ENCODE data around the gene HPN.
A peak's percentile ranks its signal among the peaks of the same experiment; 100 is the strongest.

Gene HPN

GRCh38 chr19:35037716-35038622 lies 3.6 kb upstream of the HPN start:
- Mint-ChIP-seq H3K27ac (no peak overlapping the region), H3K27me3 (ENCODE audit: low read depth) (peaks cover 27% of the 10 kb centered on the region), H3K4me3 (no peak overlapping the region), H3K9me3 (no peaks in the 10 kb centered on the region), H3K36me3 (ENCODE audit: low read depth) (no peaks in the 10 kb centered on the region), H3K4me1 (ENCODE audit: low read depth) (peaks cover 9% of the 10 kb centered on the region)
- no peak for DNase-seq (ENCODE audit: low spot score)

- Mint-ChIP-seq H3K27ac (no peak overlapping the region), H3K27me3 (ENCODE audit: low read depth) (peaks cover 25% of the 10 kb centered on the region), H3K36me3 (ENCODE audit: low read depth) (no peaks in the 10 kb centered on the region), H3K9me3 (no peaks in the 10 kb centered on the region), H3K4me1 (ENCODE audit: low read depth) (peaks cover 9% of the 10 kb centered on the region), H3K4me3 (no peak overlapping the region)
- no peak for DNase-seq (ENCODE audit: low spot score)
Measured at GRCh38 chr19:35038623-35039512, 2.7 kb upstream of the HPN start.

GRCh38 chr19:35039881-35040825 lies 1.4 kb upstream of the HPN start:
- no peak overlapping the region for H3K4me3 Mint-ChIP-seq
- no peak overlapping the region for H3K27ac Mint-ChIP-seq
- H3K27me3 Mint-ChIP-seq (ENCODE audit: low read depth) = peaks cover 19% of the 10 kb centered on the region
- H3K9me3 Mint-ChIP-seq = no peaks in the 10 kb centered on the region
- no peaks in the 10 kb centered on the region for H3K36me3 Mint-ChIP-seq (ENCODE audit: low read depth)
- DNase-seq (ENCODE audit: low spot score) = no peak
- H3K4me1 Mint-ChIP-seq (ENCODE audit: low read depth) = peaks cover 9% of the 10 kb centered on the region

GRCh38 chr19:35040826-35041547 lies 534 bp upstream of the HPN start:
- Mint-ChIP-seq H3K36me3 (ENCODE audit: low read depth) (no peaks in the 10 kb centered on the region), H3K4me1 (ENCODE audit: low read depth) (peaks cover 16% of the 10 kb centered on the region), H3K9me3 (no peaks in the 10 kb centered on the region), H3K27ac (no peak overlapping the region), H3K4me3 (no peak overlapping the region), H3K27me3 (ENCODE audit: low read depth) (peaks cover 19% of the 10 kb centered on the region)
- no peak for DNase-seq (ENCODE audit: low spot score)

- no peak overlapping the region for H3K4me3 Mint-ChIP-seq
- H3K9me3 Mint-ChIP-seq = no peaks in the 10 kb centered on the region
- no peak overlapping the region for H3K27ac Mint-ChIP-seq
- peaks cover 16% of the 10 kb centered on the region for H3K4me1 Mint-ChIP-seq (ENCODE audit: low read depth)
- no peaks in the 10 kb centered on the region for H3K36me3 Mint-ChIP-seq (ENCODE audit: low read depth)
- H3K27me3 Mint-ChIP-seq (ENCODE audit: low read depth) = peaks cover 19% of the 10 kb centered on the region
- no peak for DNase-seq (ENCODE audit: low spot score)
Measured at GRCh38 chr19:35042056-35042730, 672 bp downstream of the HPN start.

- DNase-seq (ENCODE audit: low spot score) = no peak
- no peaks in the 10 kb centered on the region for H3K36me3 Mint-ChIP-seq (ENCODE audit: low read depth)
- H3K9me3 Mint-ChIP-seq = no peaks in the 10 kb centered on the region
- peaks cover 19% of the 10 kb centered on the region for H3K27me3 Mint-ChIP-seq (ENCODE audit: low read depth)
- H3K4me3 Mint-ChIP-seq = no peak overlapping the region
- H3K4me1 Mint-ChIP-seq (ENCODE audit: low read depth) = peaks cover 16% of the 10 kb centered on the region
- H3K27ac Mint-ChIP-seq = no peak overlapping the region
Measured at GRCh38 chr19:35042954-35043604, 1.6 kb downstream of the HPN start.

- Mint-ChIP-seq H3K4me3 (no peak overlapping the region), H3K27ac (no peak overlapping the region), H3K9me3 (no peaks in the 10 kb centered on the region), H3K27me3 (ENCODE audit: low read depth) (peaks cover 10% of the 10 kb centered on the region), H3K4me1 (ENCODE audit: low read depth) (peaks cover 16% of the 10 kb centered on the region), H3K36me3 (ENCODE audit: low read depth) (no peaks in the 10 kb centered on the region)
- no peak for DNase-seq (ENCODE audit: low spot score)
Measured at GRCh38 chr19:35043906-35044305, 2.4 kb downstream of the HPN start.

GRCh38 chr19:35044317-35045117 lies 3.0 kb downstream of the HPN start:
- DNase-seq (ENCODE audit: low spot score) = peak; percentile 32
- Mint-ChIP-seq H3K27me3 (ENCODE audit: low read depth) (peaks cover 8% of the 10 kb centered on the region), H3K36me3 (ENCODE audit: low read depth) (no peaks in the 10 kb centered on the region), H3K4me3 (no peak overlapping the region), H3K9me3 (no peaks in the 10 kb centered on the region), H3K4me1 (ENCODE audit: low read depth) (peaks cover 16% of the 10 kb centered on the region), H3K27ac (no peak overlapping the region)

GRCh38 chr19:35045667-35046300 lies 4.3 kb downstream of the HPN start:
- peak; percentile 32 for DNase-seq (ENCODE audit: low spot score)
- H3K9me3 Mint-ChIP-seq = no peaks in the 10 kb centered on the region
- peaks cover 9% of the 10 kb centered on the region for H3K4me1 Mint-ChIP-seq (ENCODE audit: low read depth)
- H3K27ac Mint-ChIP-seq = no peak overlapping the region
- H3K36me3 Mint-ChIP-seq (ENCODE audit: low read depth) = no peaks in the 10 kb centered on the region
- no peak overlapping the region for H3K4me3 Mint-ChIP-seq
- peaks cover under 1% of the 10 kb centered on the region for H3K27me3 Mint-ChIP-seq (ENCODE audit: low read depth)

GRCh38 chr19:35046461-35046860 lies 4.9 kb downstream of the HPN start:
- DNase-seq (ENCODE audit: low spot score) = no peak
- no peaks in the 10 kb centered on the region for H3K9me3 Mint-ChIP-seq
- no peaks in the 10 kb centered on the region for H3K27me3 Mint-ChIP-seq (ENCODE audit: low read depth)
- no peak overlapping the region for H3K27ac Mint-ChIP-seq
- no peak overlapping the region for H3K4me3 Mint-ChIP-seq
- peaks cover 7% of the 10 kb centered on the region for H3K4me1 Mint-ChIP-seq (ENCODE audit: low read depth)
- no peaks in the 10 kb centered on the region for H3K36me3 Mint-ChIP-seq (ENCODE audit: low read depth)

- peaks cover 7% of the 10 kb centered on the region for H3K4me1 Mint-ChIP-seq (ENCODE audit: low read depth)
- no peaks in the 10 kb centered on the region for H3K36me3 Mint-ChIP-seq (ENCODE audit: low read depth)
- no peak overlapping the region for H3K4me3 Mint-ChIP-seq
- no peaks in the 10 kb centered on the region for H3K9me3 Mint-ChIP-seq
- no peaks in the 10 kb centered on the region for H3K27me3 Mint-ChIP-seq (ENCODE audit: low read depth)
- DNase-seq (ENCODE audit: low spot score) = no peak
- H3K27ac Mint-ChIP-seq = no peak overlapping the region
Measured at GRCh38 chr19:35048911-35049411, 7.4 kb downstream of the HPN start.
